Measurements from ENCODE around the gene AKR1B1. TPM values are rescaled to one million over a fixed set of nuclear protein-coding genes. Genes with fewer than 3 reads are reported as not detected.

Gene AKR1B1
- total RNA-seq, 1 experiment from 2014 or later: 104 TPM

DNA sequence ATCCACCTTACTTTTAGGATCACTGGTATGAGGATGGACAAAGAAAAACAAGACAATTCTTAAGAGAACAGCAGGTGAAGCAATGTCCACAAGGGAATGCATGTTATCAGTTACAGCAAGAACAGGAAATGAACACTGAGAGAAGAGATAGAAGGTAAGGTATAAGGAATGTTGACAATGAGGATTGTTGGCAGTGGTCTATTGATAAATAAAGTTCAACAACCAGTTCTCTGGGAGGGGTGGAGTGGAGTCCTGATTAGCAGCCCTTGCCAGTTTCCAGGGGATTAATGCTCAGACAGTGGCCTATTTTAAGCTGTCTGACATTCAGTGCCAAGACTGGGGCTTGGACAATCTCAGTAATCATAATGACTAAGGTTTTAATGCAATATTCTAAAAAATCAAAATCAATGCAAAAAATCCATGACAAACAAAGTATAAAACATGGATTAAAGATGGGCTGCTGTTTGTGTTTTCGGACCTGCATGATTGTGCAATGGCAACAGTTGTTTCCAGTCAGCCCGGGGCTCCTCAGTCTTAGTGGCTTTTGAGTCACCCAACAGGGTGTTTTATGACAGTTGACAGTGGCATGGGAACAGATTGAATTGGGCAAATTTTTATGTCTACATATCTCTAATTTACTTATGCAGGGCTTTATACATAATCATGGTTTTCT, 13.8 kb upstream of the AKR1B1 start:
- Histone ChIP-seq H3K36me3 (ENCODE audit: insufficient read depth, low read length, poor library complexity, severe bottlenecking) (no peaks in the 10 kb centered on the region), H3K4me1 (ENCODE audit: insufficient read depth, low read length, poor library complexity, severe bottlenecking) (no peaks in the 10 kb centered on the region), H3K27me3 (replicated peaks; ENCODE audit: insufficient read depth, low read depth, low read length, poor library complexity) (no peaks in the 10 kb centered on the region), H3K4me3 (ENCODE audit: low read depth, low read length, poor library complexity, severe bottlenecking) (no peak overlapping the region), H3K27ac (ENCODE audit: low read depth, low read length, poor library complexity, severe bottlenecking) (no peak overlapping the region), H3K9me3 (ENCODE audit: low read depth, low read length, poor library complexity, severe bottlenecking) (no peaks in the 10 kb centered on the region)
- no TSS peak for BruUV-seq (replicated peaks)
- CTCF ChIA-PET: no interaction called here
- intact Hi-C loops (cut with micrococcal nuclease; ENCODE audit: unreplicated experiment): no loop called here
- POLR2A ChIA-PET (ENCODE audit: low non-redundant PET): no interaction called here
- no peak for TF ChIP-seq EZH2 (IDR thresholded peaks at IDR 0.05; ENCODE audit: borderline replicate concordance, low read depth, low read length, poor library complexity, severe bottlenecking)
- TF ChIP-seq, protein P1, sequence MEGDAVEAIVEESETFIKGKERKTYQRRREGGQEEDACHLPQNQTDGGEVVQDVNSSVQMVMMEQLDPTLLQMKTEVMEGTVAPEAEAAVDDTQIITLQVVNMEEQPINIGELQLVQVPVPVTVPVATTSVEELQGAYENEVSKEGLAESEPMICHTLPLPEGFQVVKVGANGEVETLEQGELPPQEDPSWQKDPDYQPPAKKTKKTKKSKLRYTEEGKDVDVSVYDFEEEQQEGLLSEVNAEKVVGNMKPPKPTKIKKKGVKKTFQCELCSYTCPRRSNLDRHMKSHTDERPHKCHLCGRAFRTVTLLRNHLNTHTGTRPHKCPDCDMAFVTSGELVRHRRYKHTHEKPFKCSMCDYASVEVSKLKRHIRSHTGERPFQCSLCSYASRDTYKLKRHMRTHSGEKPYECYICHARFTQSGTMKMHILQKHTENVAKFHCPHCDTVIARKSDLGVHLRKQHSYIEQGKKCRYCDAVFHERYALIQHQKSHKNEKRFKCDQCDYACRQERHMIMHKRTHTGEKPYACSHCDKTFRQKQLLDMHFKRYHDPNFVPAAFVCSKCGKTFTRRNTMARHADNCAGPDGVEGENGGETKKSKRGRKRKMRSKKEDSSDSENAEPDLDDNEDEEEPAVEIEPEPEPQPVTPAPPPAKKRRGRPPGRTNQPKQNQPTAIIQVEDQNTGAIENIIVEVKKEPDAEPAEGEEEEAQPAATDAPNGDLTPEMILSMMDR (conservative IDR thresholded peaks at IDR 0.05; ENCODE audit: low read depth, low read length): no peak
- DNase-seq (ENCODE audit: low spot score): no peak

- Histone ChIP-seq H3K27me3 (replicated peaks; ENCODE audit: insufficient read depth, low read depth, low read length, poor library complexity) (no peaks in the 10 kb centered on the region), H3K9me3 (ENCODE audit: low read depth, low read length, poor library complexity, severe bottlenecking) (no peaks in the 10 kb centered on the region), H3K4me3 (ENCODE audit: low read depth, low read length, poor library complexity, severe bottlenecking) (no peak overlapping the region), H3K27ac (ENCODE audit: low read depth, low read length, poor library complexity, severe bottlenecking) (no peak overlapping the region), H3K4me1 (ENCODE audit: insufficient read depth, low read length, poor library complexity, severe bottlenecking) (no peaks in the 10 kb centered on the region), H3K36me3 (ENCODE audit: insufficient read depth, low read length, poor library complexity, severe bottlenecking) (no peaks in the 10 kb centered on the region)
- CTCF ChIA-PET: no interaction called here
- no peak for DNase-seq (ENCODE audit: low spot score)
- POLR2A ChIA-PET (ENCODE audit: low non-redundant PET): no interaction called here
- TF ChIP-seq, protein P1 (conservative IDR thresholded peaks at IDR 0.05; ENCODE audit: low read depth, low read length): no peak
- no peak for TF ChIP-seq EZH2 (IDR thresholded peaks at IDR 0.05; ENCODE audit: borderline replicate concordance, low read depth, low read length, poor library complexity, severe bottlenecking)
- intact Hi-C loops (cut with micrococcal nuclease; ENCODE audit: unreplicated experiment): no loop called here
- BruUV-seq (replicated peaks): no TSS peak
Observed at GRCh38 chr7:134470864-134471263, 12.0 kb upstream of the AKR1B1 start.

GRCh38 chr7:134469622-134470021, 10.7 kb upstream of the AKR1B1 start:
- intact Hi-C loops (cut with micrococcal nuclease; ENCODE audit: unreplicated experiment): no loop called here
- Histone ChIP-seq H3K27ac (ENCODE audit: low read depth, low read length, poor library complexity, severe bottlenecking) (no peak overlapping the region), H3K4me1 (ENCODE audit: insufficient read depth, low read length, poor library complexity, severe bottlenecking) (no peaks in the 10 kb centered on the region), H3K4me3 (ENCODE audit: low read depth, low read length, poor library complexity, severe bottlenecking) (no peak overlapping the region), H3K9me3 (ENCODE audit: low read depth, low read length, poor library complexity, severe bottlenecking) (peaks cover 9% of the 10 kb centered on the region), H3K27me3 (replicated peaks; ENCODE audit: insufficient read depth, low read depth, low read length, poor library complexity) (no peaks in the 10 kb centered on the region), H3K36me3 (ENCODE audit: insufficient read depth, low read length, poor library complexity, severe bottlenecking) (no peaks in the 10 kb centered on the region)
- no TSS peak for BruUV-seq (replicated peaks)
- POLR2A ChIA-PET (ENCODE audit: low non-redundant PET): no interaction called here
- CTCF ChIA-PET: no interaction called here
- TF ChIP-seq, protein P1 (conservative IDR thresholded peaks at IDR 0.05; ENCODE audit: low read depth, low read length): no peak
- TF ChIP-seq EZH2 (IDR thresholded peaks at IDR 0.05; ENCODE audit: borderline replicate concordance, low read depth, low read length, poor library complexity, severe bottlenecking): no peak
- no peak for DNase-seq (ENCODE audit: low spot score)
